ENCODE results near the gene GFAP.

GFAP gene

DNA sequence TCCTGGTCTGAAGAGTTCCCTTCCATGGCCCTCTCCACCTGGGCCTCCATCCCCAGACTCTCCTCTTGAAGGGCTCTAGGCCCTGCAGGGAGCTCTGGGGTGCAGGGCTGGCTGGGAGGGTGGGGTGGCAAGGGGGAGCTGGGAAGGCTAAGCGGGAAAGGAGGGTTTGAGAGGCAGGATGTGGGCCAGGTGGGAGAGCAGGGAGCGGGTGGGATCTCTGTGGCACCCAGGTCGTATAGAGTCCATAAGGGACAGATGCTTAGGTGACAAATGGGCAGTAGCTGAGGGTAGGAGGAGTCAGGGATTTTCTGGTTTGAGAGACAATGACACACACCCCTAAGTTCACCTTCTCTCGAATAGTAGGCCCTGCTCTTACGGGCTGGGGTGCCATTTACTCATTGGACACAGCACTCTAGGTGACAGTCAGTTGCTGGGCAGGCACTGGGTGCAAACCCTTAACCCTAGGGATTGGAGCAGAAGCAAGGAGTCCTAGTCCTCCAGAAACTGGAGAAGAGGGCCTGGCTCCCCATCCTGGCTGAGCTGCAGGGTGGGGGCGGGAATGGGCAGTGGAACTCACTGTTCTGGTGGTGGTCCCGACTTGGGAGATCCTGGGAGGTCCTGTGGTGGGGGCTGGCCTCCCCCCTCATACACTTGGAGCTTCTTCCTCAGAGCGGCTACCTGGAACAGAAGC is 16.9 kb upstream of the GFAP start:
- DNase-seq (ENCODE audit: low read depth in 2 of 2, low spot score in 1 of 2), result no peak

DNA sequence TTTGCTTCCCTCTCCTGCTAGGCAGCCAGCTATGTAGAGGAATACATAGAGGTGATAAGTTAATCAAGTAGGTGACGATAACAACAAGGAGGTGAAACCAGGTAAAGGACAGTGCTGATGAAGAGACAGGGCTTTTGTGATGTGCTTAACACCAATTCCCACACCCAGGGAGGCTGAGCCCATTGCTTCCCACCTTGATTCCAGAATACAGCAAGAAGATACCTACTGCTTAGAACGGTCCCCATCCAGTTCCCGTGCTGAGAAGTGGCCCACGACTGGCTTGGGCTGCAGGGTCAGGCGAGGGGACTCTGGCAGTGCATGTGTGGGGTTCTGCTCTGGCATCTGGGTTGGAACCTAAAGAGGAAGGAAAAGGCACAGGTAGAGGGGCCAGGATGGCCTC is 16.1 kb upstream of the GFAP start:
- DNase-seq (ENCODE audit: low read depth in 2 of 2, low spot score in 1 of 2), result no peak

DNA sequence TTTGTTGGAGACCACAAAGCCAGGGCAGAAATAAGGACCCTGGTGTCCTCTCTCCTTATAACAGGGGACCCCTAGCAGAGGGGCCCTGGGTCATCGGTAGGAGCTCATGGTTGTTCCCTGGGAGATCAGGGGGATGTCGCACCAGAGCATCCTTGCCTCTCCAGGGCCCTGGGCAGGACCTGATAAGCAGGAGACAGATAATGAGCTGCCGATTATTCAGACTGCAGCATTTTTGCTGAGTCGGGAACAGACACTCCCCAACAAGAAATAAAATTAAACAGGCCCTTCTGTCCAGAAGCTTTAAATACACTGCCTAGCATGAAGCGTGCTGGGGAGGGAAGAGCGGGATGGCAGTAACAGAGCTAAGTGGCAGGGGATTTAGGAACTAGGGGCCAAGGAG is 15.4 kb upstream of the GFAP start:
- no peak for DNase-seq (ENCODE audit: low read depth in 2 of 2, low spot score in 1 of 2)

DNA sequence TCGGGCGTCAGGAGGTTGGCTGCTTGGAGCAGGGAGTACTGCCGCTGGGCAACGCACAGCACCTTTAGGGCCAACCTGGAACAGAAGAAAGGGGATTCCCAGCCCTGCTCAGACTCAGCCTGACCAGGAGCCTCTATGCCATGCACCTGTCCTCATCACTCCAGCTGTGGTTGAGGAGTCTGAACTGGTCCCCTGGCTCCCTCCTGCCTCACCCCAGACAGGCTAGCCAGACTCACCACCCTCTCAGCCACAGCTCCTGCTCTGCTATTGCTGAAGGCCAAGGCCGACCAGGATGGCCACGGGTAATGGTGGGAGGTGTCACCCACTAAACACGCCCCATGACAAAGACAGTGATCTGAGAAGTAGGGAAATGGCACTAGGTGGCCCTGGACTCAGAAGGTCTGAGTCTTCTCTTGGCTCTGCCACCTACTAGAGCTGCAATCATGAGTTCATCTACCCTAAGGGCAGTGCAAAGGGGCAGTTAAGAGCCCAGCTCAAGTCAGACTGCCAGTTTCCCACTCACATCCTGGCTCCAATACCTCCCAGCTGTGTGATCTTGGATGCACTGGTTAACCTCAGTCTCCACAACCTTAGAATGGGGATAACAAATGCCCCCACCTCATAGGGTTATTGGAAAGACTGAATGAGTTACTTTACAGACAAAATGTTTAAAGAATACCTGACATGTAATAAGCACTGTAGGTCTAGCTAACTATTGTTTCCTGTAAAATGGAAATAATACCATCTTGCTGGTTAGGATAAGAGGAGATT is 13.8 kb upstream of the GFAP start:
- DNase-seq (ENCODE audit: low read depth in 2 of 2, low spot score in 1 of 2), result no peak

DNA sequence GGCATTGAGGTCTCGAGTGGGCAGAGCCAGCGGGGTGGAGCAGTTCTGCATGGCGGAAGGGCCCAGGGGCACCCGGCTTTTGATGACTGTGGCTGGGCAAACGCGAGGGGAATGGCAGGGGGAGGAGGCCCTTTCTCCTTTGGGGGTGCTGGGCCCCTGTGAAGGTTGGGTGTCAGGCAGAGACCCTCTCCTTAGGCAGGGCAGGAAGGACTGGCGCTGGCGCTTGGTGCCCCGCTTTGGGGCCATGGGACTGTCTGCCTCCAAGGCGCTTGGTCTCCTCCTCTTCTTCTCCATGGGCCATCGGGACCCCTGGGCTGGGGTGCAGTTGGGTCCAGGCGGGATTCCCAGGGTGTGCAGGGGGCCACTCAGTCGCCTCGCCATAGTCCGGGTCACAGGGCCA is 12.8 kb upstream of the GFAP start:
- no peak for DNase-seq (ENCODE audit: low read depth in 2 of 2, low spot score in 1 of 2)

DNA sequence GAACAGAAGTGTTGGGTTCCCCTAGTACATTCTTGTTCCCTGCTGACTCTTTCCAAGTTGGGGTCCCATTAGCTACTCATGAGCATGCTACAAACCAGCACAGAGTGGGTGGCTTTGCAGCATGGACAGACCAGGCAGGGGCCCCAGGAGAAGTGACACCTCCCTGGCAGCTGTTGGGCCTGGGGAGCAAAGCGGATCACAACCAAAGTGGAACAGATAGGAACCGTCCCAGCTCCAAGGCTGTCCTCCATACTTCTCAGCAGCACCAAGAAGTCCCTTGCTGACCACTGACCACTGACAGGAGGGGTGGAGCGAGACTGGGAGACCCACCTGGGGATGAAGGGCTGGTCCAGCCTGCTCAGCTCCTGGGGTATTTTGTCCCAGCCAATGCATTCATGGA is 12.4 kb upstream of the GFAP start:
- DNase-seq (ENCODE audit: low read depth in 2 of 2, low spot score in 1 of 2), result no peak

DNA sequence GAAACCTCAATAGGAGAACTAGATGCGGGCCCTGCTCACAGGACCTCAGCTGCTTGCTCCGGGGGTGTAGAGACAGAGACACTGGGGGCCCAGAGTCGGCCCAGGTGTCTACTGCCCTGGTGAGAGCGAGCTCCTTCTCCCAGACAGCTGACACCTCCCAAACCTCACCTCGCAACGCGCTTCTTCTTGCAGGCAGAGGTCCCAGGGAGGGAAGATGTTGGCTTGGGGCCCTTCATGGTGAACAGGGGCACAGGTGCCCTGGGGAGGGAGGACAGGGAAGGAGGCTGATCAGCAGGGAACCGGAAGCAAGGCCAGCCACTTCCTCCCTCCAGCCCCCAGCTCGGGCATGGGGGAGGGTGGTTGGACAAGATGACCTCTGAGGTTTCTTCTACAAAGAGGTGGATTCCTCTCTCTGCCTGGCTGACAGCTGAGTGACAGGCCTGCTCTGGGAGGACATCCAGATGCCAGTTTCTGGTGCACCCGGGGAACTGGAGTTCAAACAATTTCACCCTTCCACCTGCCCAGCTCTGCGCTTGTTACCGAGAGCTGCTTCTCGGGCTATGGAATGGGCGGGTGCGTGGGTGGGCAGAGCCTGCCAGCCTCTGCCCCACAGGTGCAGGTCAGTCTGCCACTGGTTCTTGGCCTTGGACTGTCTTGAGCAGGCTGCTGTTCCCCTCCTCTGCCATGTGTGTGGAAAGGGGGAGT is 11.7 kb upstream of the GFAP start:
- no peak for DNase-seq (ENCODE audit: low read depth in 2 of 2, low spot score in 1 of 2)

DNA sequence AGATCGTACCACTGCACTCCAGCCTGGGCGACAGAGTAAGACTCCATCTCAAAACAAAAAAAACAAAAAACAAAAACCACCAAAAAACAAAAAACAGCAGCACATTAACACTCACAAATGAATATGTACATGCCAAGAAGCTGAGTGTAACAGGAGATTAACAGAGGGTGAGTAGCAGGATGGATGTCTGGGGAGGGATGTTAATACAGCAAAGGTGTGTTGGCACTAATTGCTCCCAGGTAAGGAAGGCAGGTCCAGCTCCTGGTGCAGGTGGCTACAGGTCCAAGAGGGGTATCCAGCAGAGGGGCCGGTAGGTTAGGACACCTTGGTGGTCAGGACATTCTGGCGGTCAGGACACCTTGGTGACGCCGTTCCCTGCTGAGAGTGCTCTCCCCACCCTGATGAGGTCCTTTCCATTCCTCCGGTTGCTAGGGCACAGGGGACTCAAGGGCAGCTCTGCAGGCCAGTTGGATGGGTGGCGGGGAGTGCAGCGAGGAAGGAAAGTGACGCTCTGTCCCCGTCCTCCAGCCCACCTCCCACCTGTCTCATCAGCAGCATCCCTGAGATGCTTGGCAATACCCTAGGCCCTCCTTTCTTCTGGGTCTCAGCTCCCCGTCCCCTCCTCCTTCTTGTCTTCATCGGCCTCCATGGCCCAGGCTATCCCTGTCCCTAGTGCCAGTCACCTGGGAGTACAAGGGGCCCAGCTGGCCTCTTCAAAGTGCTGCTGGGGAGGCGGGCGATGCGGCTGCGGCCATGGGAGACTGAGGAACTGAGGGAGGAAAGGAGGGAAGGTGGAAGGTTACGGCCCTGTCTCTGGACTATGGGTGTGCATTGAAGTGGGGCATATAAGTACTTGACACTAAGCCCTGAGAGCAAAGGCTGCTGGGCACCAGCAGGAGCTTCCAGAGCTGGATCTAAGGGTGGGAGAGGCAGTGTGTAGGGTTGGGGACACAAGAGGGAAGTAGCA is 10.7 kb upstream of the GFAP start:
- DNase-seq (ENCODE audit: low read depth in 2 of 2, low spot score in 1 of 2), result no peak

DNA sequence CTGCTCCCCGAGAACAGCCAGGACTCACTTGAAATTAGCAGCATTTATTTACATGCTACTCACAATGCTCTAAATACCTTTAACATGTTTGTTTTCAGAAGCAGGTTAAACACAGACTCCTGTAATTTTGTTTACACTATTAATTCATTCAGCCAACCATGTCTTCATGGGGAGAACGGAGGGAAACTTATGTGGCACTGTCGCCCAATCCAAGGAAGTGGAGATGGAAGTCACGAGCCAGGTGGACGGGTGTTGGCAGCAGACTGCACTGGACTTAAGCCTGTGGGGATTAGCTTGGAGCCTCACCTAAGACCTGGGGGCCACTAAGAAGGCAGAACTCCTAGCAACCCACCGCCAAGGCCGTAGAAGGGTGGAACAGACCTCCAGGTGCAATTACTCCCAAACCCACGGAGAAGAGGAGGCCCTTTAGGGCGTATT is 8.8 kb upstream of the GFAP start:
- no peak for DNase-seq (ENCODE audit: low read depth in 2 of 2, low spot score in 1 of 2)

DNA sequence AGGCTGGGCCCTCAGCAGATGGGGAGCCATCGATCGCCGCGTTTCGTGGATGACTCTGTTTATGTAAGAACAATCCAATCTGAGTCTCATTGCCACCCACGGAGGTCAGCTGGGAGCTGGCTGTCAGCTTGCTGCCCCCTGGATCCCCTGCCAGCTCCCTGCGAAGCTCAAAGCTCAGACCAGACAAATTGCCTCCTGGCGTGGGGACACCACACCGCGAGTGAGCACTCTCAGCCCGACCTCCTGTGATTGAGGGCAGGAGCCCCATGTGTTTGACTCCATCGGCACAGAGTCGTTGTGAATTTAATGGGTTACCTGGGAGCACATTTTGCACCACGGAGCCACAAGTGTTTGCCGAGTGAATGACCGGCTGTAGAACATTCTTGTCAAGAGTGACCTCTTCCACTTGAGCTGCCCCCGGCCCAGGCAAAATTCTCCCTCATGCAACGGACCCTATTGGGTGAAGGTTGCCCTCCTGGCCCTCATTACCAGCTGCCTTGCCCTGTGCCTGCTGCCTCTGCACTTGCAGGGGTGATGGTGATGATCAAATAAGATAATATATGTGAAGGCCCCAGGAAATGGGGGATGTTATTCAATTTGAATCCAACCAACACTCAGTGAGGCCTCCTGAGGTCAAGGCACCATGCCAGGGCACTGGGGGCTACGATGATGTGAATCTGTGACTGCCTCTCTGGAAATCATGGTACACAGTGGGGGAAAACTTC is 7.6 kb upstream of the GFAP start:
- DNase-seq (ENCODE audit: low read depth in 2 of 2, low spot score in 1 of 2), result no peak

DNA sequence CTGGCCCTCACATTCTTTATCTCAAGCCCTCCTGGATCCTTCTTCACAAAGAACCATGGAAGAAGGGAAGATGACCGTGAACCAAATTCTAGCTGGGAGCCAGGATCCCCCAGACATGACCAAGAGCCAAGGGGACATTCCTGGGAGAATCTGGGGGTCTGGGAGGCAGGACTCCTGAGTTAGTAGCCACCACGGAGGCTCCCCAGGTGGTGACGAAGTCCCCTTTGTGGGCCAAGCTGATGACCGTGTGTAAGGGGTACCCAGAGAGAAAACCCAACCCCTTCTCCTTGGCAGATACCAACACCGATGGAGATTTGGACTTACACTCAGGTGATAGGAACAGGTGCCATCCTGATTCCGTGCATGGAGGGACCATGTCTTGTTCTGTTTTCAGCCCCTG is 6.8 kb upstream of the GFAP start:
- DNase-seq (ENCODE audit: low read depth in 2 of 2, low spot score in 1 of 2), result no peak

DNA sequence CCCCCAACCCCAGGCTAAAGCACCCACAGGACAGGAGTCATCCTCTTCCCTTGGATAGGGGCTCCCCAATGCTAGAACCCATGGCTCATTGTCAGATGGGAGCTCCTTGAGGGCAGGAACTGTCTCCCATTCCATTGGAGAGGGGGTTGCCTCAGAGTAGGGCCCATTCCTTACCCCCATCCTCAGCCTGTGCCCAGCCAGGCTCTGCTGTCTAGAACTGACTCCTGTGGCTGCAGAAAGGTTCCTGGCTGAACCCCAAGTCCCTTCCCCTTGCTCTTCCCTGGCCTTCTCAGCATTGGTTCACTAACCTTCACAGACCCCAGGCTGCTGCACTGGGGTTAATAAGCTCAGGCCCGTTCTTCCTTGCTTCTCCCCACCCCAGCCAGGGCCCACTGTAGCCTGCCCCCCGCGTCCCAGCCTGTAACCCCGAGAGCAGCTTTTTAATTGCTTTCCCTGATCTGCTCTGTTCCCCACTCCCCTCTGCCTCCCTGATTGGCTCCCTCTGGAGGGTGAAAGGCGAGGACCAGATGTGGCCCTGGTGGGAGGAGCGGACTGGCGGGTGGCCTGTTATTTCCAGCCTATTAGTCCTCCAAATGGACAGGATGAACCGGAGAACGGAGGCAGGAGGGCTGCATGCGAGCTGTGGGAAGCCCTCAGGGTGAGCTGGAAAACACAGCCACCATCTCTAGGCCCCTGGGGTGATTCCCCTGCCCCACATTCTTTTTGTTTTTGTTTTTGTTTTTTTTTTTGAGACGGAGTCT is 6.0 kb upstream of the GFAP start:
- no peak for DNase-seq (ENCODE audit: low read depth in 2 of 2, low spot score in 1 of 2)

DNA sequence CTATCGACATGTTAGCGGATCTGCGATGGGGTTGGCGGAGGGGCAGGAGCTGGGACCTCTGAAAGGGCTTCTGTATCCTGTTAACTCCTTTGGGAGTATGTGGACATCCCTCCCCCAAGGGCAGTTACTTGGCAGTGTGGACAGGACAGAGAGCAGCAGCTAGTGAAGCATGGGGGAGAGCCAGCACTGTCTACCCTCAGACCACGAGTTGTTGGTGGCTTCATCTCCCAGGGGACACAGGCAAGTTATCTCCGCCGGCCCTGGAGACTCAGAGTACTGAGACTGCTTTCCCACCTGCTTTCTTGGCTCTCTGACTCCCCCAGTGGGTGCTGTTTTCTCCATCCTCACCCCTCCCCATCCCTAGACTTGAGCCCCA is 5.3 kb upstream of the GFAP start:
- no peak for DNase-seq (ENCODE audit: low read depth in 2 of 2, low spot score in 1 of 2)

DNA sequence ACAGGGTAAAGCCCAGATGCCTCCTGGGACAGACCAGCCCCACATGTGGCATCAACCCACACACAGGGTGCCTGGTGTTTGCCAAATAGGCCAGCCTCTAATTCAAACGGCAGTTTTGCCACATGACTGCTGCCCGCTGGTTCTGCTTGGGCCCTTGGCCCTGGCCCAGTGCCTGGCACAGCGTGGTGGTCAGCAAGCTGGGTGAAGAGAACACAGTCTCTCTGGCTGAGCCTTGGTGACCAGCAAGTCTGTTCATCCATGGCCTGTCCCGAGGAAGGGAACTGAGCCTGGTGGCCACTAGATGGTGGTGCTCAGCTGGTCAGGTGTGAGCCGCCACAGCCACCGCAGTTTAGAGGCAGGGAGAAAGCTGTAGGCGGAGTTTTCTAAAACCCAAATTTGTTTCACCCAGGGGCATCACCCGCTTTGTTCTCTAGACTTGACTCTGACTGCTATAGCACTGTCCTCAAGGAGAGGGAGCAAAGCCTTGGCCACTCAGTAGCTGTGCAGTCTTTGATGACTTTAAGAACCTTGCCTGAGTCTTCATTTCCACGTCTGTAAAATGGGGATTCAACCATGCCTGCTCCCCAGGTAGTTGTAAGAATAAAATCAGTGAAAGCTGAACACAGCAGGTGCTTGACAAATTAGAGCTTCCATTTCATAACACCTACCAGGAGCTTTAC is 4.7 kb upstream of the GFAP start:
- peak; percentile 18 to 21 for DNase-seq (ENCODE audit: low read depth in 2 of 2, low spot score in 1 of 2)

DNA sequence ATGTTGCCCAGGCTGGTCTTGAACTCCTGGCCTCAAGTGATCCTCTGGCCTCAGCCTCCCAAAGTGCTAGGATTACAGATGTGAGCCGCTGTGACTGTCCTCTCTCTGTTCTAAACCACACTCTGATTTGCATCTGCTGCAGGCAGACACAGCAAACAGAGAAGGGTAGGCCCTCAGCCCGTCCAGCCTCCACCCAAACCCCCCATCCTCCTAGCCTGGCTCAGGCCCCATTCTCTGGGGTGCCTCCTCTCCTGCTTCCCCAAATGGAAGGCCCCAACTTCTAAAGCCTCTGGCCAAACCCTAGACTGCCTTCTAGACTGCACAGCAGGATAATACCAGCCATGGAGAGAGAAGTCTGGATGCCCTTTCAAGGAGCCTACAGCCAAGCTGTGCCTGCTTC is 4.1 kb upstream of the GFAP start:
- no peak for DNase-seq (ENCODE audit: low read depth in 2 of 2, low spot score in 1 of 2)

DNA sequence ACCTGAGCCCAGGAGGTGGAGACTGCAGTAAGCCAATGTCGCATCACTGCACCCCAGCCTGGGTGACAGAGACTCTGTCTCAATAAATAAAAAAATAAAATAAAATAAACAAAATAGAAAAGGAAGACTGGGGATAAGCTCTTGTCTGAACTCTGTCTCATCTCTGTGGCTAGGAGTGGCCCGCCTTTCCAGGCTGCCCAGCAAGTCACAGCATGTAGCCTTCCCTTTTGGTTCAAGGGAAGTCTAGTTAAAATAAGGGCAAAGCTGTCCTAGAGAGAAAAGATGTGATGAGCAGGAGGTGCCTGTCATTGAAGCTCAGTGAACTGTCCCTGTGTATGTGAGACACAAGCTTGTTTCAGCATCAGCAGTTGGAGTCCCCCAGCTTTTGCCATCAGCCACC is 2.7 kb upstream of the GFAP start:
- DNase-seq (ENCODE audit: low read depth in 2 of 2, low spot score in 1 of 2), result no peak

DNA sequence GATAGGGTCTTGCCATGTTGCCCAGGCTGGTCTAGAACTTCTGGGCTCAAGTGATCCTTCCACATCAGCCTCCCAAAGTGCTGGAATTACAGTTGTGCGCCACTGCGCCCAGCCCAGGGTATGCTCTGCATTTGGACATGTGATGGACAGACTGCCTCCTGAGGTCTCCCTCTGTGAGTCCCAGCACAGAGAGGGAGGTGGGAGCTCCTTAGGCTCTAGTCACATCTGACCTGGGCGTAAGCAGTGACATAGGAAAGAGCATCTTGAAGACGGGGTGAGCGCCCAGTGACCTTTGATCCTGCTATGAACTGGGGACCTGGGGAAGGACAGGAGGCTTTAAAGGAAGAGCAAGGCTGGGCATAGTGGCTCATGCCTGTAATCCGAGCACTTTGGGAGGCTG is 2.2 kb upstream of the GFAP start:
- DNase-seq (ENCODE audit: low read depth in 2 of 2, low spot score in 1 of 2), result no peak

DNA sequence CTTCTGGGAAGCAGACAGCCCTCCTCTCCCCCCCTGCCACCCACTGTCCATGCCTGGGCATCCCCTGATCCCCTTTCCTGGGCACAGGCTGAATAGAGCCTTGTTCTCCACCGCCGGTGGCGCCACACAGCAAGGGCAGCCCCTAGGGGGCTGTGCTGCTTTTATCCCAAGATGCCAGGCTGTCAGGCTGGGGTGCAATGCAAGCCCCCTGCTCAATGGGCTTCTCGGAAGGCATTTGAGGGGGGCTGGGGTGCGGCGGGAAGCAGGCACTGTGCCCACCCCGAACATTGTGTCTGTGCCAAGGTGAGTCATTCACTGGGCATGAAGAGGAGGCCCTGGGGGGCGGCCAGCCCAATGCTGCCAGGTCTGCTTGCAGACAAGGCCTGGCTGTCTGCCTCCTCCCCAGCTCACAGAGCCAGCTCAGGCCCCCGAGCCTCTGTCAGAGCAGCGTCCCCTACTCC is 1.5 kb upstream of the GFAP start:
- no peak for DNase-seq (ENCODE audit: low read depth in 2 of 2, low spot score in 1 of 2)
